H1 (cell line): ENCODE data around the gene AIRE. TPM values are rescaled to one million over a fixed set of nuclear protein-coding genes. Genes with fewer than 3 reads are reported as not detected.

Experiments used
- ATF2 ChIP-seq: IDR thresholded peaks from 2 replicates; pipeline ENCODE4 v1.6.1; 2012; ENCODE audit warnings: low read length, inconsistent platforms
- CEBPB ChIP-seq: IDR thresholded peaks from 2 replicates; pipeline ENCODE4 v1.6.1; 2012; ENCODE audit warnings: low read depth, low read length
- CHD2 ChIP-seq: IDR thresholded peaks from 2 replicates; pipeline ENCODE4 v1.6.1; 2012; ENCODE audit warnings: low read length, improper control_type of control experiment
- CREB1 ChIP-seq: IDR thresholded peaks from 2 replicates; pipeline ENCODE4 v1.6.1; 2012; ENCODE audit warnings: inconsistent platforms
- CTBP2 ChIP-seq: IDR thresholded peaks from 2 replicates; pipeline ENCODE4 v1.7.0; 2011; ENCODE audit warnings: borderline replicate concordance, mild to moderate bottlenecking, moderate library complexity, mixed read lengths, low read length; ENCODE audit not compliant: insufficient read depth, insufficient read length
- CTCF ChIP-seq, 3 experiments: IDR thresholded peaks; 1 replicate in 2 of 3; 2 replicates in 1 of 3; pipeline versions ENCODE4 v1.5.1 to v1.6.1; 2011; ENCODE audit warnings: low read length in 3 of 3, mild to moderate bottlenecking in 3 of 3, inconsistent platforms in 2 of 3, low read depth in 1 of 3, moderate library complexity in 1 of 3; ENCODE audit not compliant: insufficient read depth in 1 of 3; ENCODE audit errors: control extremely low read depth in 1 of 3
- EGR1 ChIP-seq: IDR thresholded peaks from 2 replicates; pipeline ENCODE4 v1.6.1; 2011; ENCODE audit warnings: low read depth, low read length, borderline replicate concordance
- GABPA ChIP-seq: IDR thresholded peaks from 2 replicates; pipeline ENCODE4 v1.6.1; 2011; ENCODE audit warnings: mild to moderate bottlenecking, low read length, moderate library complexity, borderline replicate concordance; ENCODE audit not compliant: insufficient read depth
- KDM1A ChIP-seq: fragments of 200-600, 300-600 bp; sonication (generic); IDR thresholded peaks from 2 replicates; pipeline ENCODE4 v1.7.1; 2016; ENCODE audit warnings: mild to moderate bottlenecking, low read length, borderline replicate concordance
- NANOG ChIP-seq: IDR thresholded peaks from 2 replicates; pipeline ENCODE4 v1.6.1; 2011; ENCODE audit warnings: low read length, low read depth, mild to moderate bottlenecking, inconsistent platforms; ENCODE audit not compliant: insufficient read depth, poor library complexity, severe bottlenecking
- PHF8 ChIP-seq: fragments of 200-600 bp; sonication (generic); conservative IDR thresholded peaks from 2 replicates; pipeline ENCODE4 v1.7.1; 2012; ENCODE audit warnings: low read depth, mild to moderate bottlenecking, inconsistent platforms, low read length, moderate library complexity
- POLR2A ChIP-seq, 2 experiments: IDR thresholded peaks; 1 replicate in 1 of 2; 2 replicates in 1 of 2; pipeline ENCODE4 v1.6.1; 2011; ENCODE audit warnings: low read depth in 2 of 2, low read length in 2 of 2, mild to moderate bottlenecking in 2 of 2; ENCODE audit errors: control extremely low read depth in 1 of 2
- RFX5 ChIP-seq: IDR thresholded peaks from 2 replicates; pipeline ENCODE4 v1.6.1; 2011; ENCODE audit warnings: low read depth, low read length, improper control_type of control experiment, borderline replicate concordance
- SIX5 ChIP-seq: IDR thresholded peaks from 2 replicates; pipeline ENCODE4 v1.6.1; 2011; ENCODE audit warnings: mild to moderate bottlenecking, low read depth, low read length
- TBP ChIP-seq: IDR thresholded peaks from 2 replicates; pipeline ENCODE4 v1.6.1; 2011; ENCODE audit warnings: low read depth, low read length, improper control_type of control experiment
- polyA plus RNA-seq, 7 experiments: library from polyadenylated mRNA; depleted of rRNA in 3 of 7; stranded (reverse) in 5 of 7; unstranded in 2 of 7; fragments of >200 nt in 5 of 7; fragments of 200-250 nt in 2 of 7; gene quantifications; 1 replicate in 5 of 7; 2 replicates in 1 of 7; 4 replicates in 1 of 7; pipeline versions ENCODE4 v1.2.1 to v1.2.3, GENCODE V29; 2011 to 2013; ENCODE audit warnings: missing spikeins in 2 of 7, mixed read lengths in 2 of 7
- total RNA-seq: library from RNA; stranded (reverse); fragmentation: NEBNext Ultra II Directional; extraction: Animal tissue kit (Norgen Biotek cat#: 25700); gene quantifications from 2 replicates; pipeline ENCODE4 v1.2.1, GENCODE V29; 2021

Gene AIRE
- total and polyA plus RNA-seq, 2 of the 8 experiments (the other 6 are each of a cell fraction or from before 2014, with no cell fraction given) = 0.09 TPM; not detected in 1

- TF ChIP-seq CREB1 (no peak), NANOG (no peak), ATF2 (no peak), RFX5 (no peak), SIX5 (no peak), CEBPB (peak; percentile 2; the same call in 1 of the 2 replicates), CTBP2 (peak; percentile 61), CTCF (IDR thresholded peaks at IDR 0.05; ENCODE audit: control extremely low read depth in 1 of 3, insufficient read depth in 1 of 3, low read depth in 1 of 3, low read length in 3 of 3) (peak in 2 of 3 experiments; percentile 88 to 91; a peak in 3 of 4 replicates), GABPA (peak; percentile 64; the same call in 1 of the 2 replicates), POLR2A (IDR thresholded peaks at IDR 0.05; ENCODE audit: control extremely low read depth in 1 of 2, low read depth in 2 of 2, low read length in 2 of 2) (no peak), KDM1A (no peak), EGR1 (no peak), PHF8 (no peak), CHD2 (no peak), TBP (peak; percentile 31; the same call in 1 of the 2 replicates)
These were observed 12.0 kb downstream of the AIRE start (continued) for GRCh38 chr21:44297525-44298290.
